Spleen (tissue), 7 donors: ENCODE data around the gene PTS.

ENCODE experiments used
- POLR2A ChIP-seq, 3 donors: fragments of 450-650 bp; IDR thresholded peaks; one replicate each; pipeline ENCODE4 v1.5.1; 2017; ENCODE audit warnings: antibody characterized with exemption in 3 of 3, mild to moderate bottlenecking in 1 of 3
- POLR2AphosphoS5 ChIP-seq, 3 donors: sonication (generic); formaldehyde crosslinking; IDR thresholded peaks; one replicate each; pipeline ENCODE4 v1.5.1; 2017; ENCODE audit warnings: antibody characterized with exemption in 3 of 3
- TF ChIP-seq, protein P1 (sequence below), 11 experiments: fragments of 200-600 bp in 7 of 11; fragments of 450-650 bp in 4 of 11; sonication (generic) in 4 of 11; IDR thresholded peaks in 8 of 11; conservative IDR thresholded peaks in 3 of 11; 1 replicate in 7 of 11; 2 replicates in 4 of 11; pipeline versions ENCODE4 v1.4.0 to v1.8.0; 2016 to 2021; ENCODE audit warnings: antibody characterized with exemption in 11 of 11, inconsistent platforms in 4 of 11, mild to moderate bottlenecking in 1 of 11
- donor health status: DM: no; HTN: no; CAD: no; lungs with moderate emphysema.
- donor health status: DM: no; HTN: no; CAD: no.
- donor health status: DM: no; HTN: no; CAD: no.

DNA sequence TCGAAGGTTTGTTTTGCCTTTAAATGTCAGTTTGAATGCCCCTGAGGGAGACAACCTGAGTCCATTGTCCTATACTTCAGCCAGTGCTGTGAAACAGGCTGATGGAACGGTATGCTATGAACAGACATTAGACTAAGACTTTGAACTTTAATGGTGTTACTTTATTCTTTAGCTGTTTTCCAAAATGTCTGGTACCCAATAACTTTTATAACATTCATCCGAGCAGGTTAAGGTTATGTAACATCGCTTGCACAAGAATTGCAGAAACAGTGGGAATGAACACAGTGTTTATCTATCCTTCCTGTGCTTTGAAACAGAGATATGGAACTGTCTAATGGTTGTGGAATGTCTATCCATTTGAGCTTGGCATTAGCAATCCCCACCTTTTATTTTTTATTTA lies 12.5 kb upstream of the PTS start:
- TF ChIP-seq, protein P1, sequence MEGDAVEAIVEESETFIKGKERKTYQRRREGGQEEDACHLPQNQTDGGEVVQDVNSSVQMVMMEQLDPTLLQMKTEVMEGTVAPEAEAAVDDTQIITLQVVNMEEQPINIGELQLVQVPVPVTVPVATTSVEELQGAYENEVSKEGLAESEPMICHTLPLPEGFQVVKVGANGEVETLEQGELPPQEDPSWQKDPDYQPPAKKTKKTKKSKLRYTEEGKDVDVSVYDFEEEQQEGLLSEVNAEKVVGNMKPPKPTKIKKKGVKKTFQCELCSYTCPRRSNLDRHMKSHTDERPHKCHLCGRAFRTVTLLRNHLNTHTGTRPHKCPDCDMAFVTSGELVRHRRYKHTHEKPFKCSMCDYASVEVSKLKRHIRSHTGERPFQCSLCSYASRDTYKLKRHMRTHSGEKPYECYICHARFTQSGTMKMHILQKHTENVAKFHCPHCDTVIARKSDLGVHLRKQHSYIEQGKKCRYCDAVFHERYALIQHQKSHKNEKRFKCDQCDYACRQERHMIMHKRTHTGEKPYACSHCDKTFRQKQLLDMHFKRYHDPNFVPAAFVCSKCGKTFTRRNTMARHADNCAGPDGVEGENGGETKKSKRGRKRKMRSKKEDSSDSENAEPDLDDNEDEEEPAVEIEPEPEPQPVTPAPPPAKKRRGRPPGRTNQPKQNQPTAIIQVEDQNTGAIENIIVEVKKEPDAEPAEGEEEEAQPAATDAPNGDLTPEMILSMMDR (IDR thresholded peaks at IDR 0.05 in 8 of 11, conservative IDR thresholded peaks at IDR 0.05 in 3 of 11), result no peak
- TF ChIP-seq POLR2A (IDR thresholded peaks at IDR 0.05), result no peak
- TF ChIP-seq POLR2AphosphoS5 (IDR thresholded peaks at IDR 0.05), result no peak
